K562 (cell line): ENCODE results near the gene DGCR6. TPM values are rescaled to one million over a fixed set of nuclear protein-coding genes. Genes with fewer than 3 reads are reported as not detected.
"Not testable (repeated sequence)": the region's sequence is repeated elsewhere in the genome, so short reads cannot be mapped to it uniquely, and the experiment has no call there.

Source experiments
- ATAC-seq: fragments of 200-7000 bp; cut with Tn5 transposase; 3 replicates; pipeline ENCODE4 v1.9.1; 2020; ENCODE audit warnings: moderate library complexity
- BruUV-seq: library from RNA; stranded (reverse); fragments of 400-500 nt; replicated peaks from 2 replicates; lab custom pipeline; 2021; lab: Mats Ljungman, UMichigan
- CTCF ChIA-PET: fragments of 300-600 bp; formaldehyde crosslinking; extraction: SDS; loops from one replicate; lab custom pipeline; 2021; ENCODE audit warnings: low intra/inter-chr PET ratio; lab: Yijun Ruan, JAX
- POLR2A ChIA-PET: fragments of 300-600, 350-650 bp; sonication (Branson Sonifier 250); formaldehyde crosslinking; extraction: SDS; loops from one replicate; lab custom pipeline; 2021; ENCODE audit warnings: antibody characterized with exemption, inconsistent platforms; lab: Yijun Ruan, JAX
- DNase-seq, 4 experiments: peaks; one replicate each; pipeline versions ENCODE4 v3.0.0 to v3.0.0-alpha.2; 2011 to 2018; ENCODE audit warnings: low spot score in 3 of 4, mixed read lengths in 3 of 4; ENCODE audit errors: extremely low read depth in 1 of 4
- FAIRE-seq: peaks from 2 replicates; lab custom pipeline; 2011; peaks lifted over from hg19 to GRCh38; lab: Jason Lieb, UNC
- H2AFZ ChIP-seq: 2 replicates; pipeline ENCODE4 v1.6.0; 2011; ENCODE audit warnings: low read depth, low read length, control low read depth, inconsistent platforms
- H3K27ac ChIP-seq: fragments of 200-600 bp; 3 replicates; pipeline ENCODE4 v1.8.0; 2011; ENCODE audit warnings: low read depth, mild to moderate bottlenecking, control low read depth, inconsistent platforms, low read length, moderate library complexity, mixed read lengths; ENCODE audit errors: extremely low read depth
- H3K27me3 ChIP-seq, 2 experiments: fragments of 300-600 bp in 1 of 2; 2 replicates in 1 of 2; 3 replicates in 1 of 2; pipeline versions ENCODE4 v1.6.0 to v1.8.0; 2011; ENCODE audit warnings: inconsistent platforms in 2 of 2, low read length in 2 of 2, mild to moderate bottlenecking in 1 of 2, mixed read lengths in 1 of 2, moderate library complexity in 1 of 2; ENCODE audit not compliant: control insufficient read depth in 2 of 2, insufficient read depth in 2 of 2
- H3K36me3 ChIP-seq: fragments of 300-600 bp; 3 replicates; pipeline ENCODE4 v1.8.0; 2011; ENCODE audit warnings: mild to moderate bottlenecking, low read length, inconsistent platforms; ENCODE audit not compliant: control insufficient read depth, insufficient read depth
- H3K4me1 ChIP-seq, 2 experiments: fragments of 200-600 bp in 1 of 2; replicated peaks in 1 of 2; 2 replicates in 1 of 2; 3 replicates in 1 of 2; pipeline versions ENCODE4 v1.5.1 to v1.8.0; 2011; ENCODE audit warnings: inconsistent platforms in 2 of 2, low read length in 2 of 2, mild to moderate bottlenecking in 1 of 2, mixed read lengths in 1 of 2, moderate library complexity in 1 of 2; ENCODE audit not compliant: control insufficient read depth in 2 of 2, insufficient read depth in 2 of 2
- H3K4me2 ChIP-seq: 2 replicates; pipeline ENCODE4 v1.6.1; 2011; ENCODE audit warnings: low read length, control low read depth, inconsistent platforms, mixed read lengths; ENCODE audit not compliant: insufficient read depth
- H3K4me3 ChIP-seq: fragments of 200-600 bp; sonication (generic), shearing (Covaris generic); 2 replicates; pipeline ENCODE4 v1.5.1; 2016; ENCODE audit warnings: control low read depth, inconsistent platforms
- H3K79me2 ChIP-seq: fragments of 200-600 bp; 3 replicates; pipeline ENCODE4 v1.8.0; 2011; ENCODE audit warnings: low read length, inconsistent platforms; ENCODE audit not compliant: control insufficient read depth, insufficient read depth
- H3K9ac ChIP-seq, 2 experiments: 2 replicates each; pipeline versions ENCODE4 v1.6.0 to v1.6.1; 2011; ENCODE audit warnings: low read depth in 2 of 2, low read length in 2 of 2, control low read depth in 1 of 2, inconsistent platforms in 1 of 2, mild to moderate bottlenecking in 1 of 2, mixed read lengths in 1 of 2; ENCODE audit not compliant: insufficient read depth in 1 of 2
- H3K9me1 ChIP-seq: one replicate; pipeline ENCODE4 v1.6.0; 2011; ENCODE audit warnings: inconsistent platforms, mild to moderate bottlenecking, low read length, moderate library complexity; ENCODE audit not compliant: control insufficient read depth, insufficient read depth
- H3K9me3 ChIP-seq: replicated peaks from 2 replicates; pipeline ENCODE4 v1.5.1; 2011; ENCODE audit warnings: low read depth, low read length, inconsistent platforms; ENCODE audit not compliant: control insufficient read depth, insufficient read depth
- H4K20me1 ChIP-seq: replicated peaks from 2 replicates; pipeline ENCODE4 v1.6.1; 2011; ENCODE audit warnings: low read length, inconsistent platforms, mixed read lengths; ENCODE audit not compliant: control insufficient read depth, insufficient read depth
- NFIC ChIP-seq: fragments of 450-650 bp; IDR thresholded peaks from 2 replicates; pipeline ENCODE4 v1.6.1; 2017; ENCODE audit warnings: mild to moderate bottlenecking, inconsistent platforms
- WGBS: fragments of 100-300 bp; shearing (Covaris generic); methylation state at CpG from one replicate; pipeline ENCODE4 v1.1.6; 2016; ENCODE audit warnings: low coverage, mixed read lengths; ENCODE audit not compliant: insufficient coverage; ENCODE audit errors: missing lambda C conversion rate; 5-methylcytosine and 5-hydroxymethylcytosine counted together
- in situ Hi-C: fragments of 300-500 bp; cut with MboI; formaldehyde crosslinking; loops from 4 replicates; pipeline ENCODE4 v1.15.0; 2018; ENCODE audit warnings: inconsistent platforms, mixed read lengths
- intact Hi-C: fragments of 100-400 bp; cut with micrococcal nuclease; formaldehyde crosslinking; loops from 2 replicates; pipeline ENCODE4 v1.14.2; 2022
- polyA plus RNA-seq, 8 experiments: library from polyadenylated mRNA; depleted of rRNA in 4 of 8; stranded (reverse) in 5 of 8; unstranded in 3 of 8; fragments of >200 nt; fragmentation: Nextera tagmentation in 2 of 8; fragmentation: Illumina TruSeq in 1 of 8; extraction: Ambion mirVana in 2 of 8; extraction: Trizol in 1 of 8; gene quantifications; 2 replicates each; pipeline versions ENCODE4 v1.2.1 to v1.2.3, GENCODE V29; 2011 to 2014; ENCODE audit warnings: inconsistent platforms in 1 of 8, missing spikeins in 1 of 8
- total RNA-seq, 7 experiments: library from RNA; depleted of rRNA in 6 of 7; stranded (reverse); fragments of >200 nt in 6 of 7; fragmentation: Illumina TruSeq in 2 of 7; extraction: Trizol in 2 of 7; gene quantifications; 2 replicates each; pipeline versions ENCODE4 v1.2.1 to v1.2.3, GENCODE V29; 2011 to 2021; ENCODE audit warnings: low replicate concordance in 1 of 7

DGCR6 gene
- total and polyA plus RNA-seq, 9 of the 15 experiments (the other 6 are each of a cell fraction or from before 2014, with no cell fraction given) = 0.32 to 2.4 (median 1.7) TPM; not detected in 1

DNA sequence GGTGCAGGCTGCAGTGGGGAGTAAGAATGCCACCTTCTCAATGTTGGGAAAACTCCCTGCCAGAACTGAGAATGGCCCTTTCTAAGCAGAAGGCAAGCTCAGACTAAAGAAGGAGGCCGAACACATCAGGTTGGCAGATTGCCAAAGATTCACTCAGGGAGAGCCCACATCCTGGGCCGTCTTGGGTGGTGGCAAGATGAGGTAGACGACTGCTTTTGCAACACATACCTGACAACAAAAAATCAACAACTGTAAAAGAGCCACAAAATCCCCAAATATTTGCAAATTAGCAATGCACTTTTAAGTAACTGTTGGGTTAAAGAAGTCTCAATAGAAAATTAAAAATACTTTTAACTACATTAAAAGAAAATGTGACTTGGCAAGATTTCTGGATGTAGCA lies 24.9 kb upstream of the DGCR6 start:
- H3K4me3 ChIP-seq, FAIRE-seq, POLR2A ChIA-PET, H4K20me1 ChIP-seq, H3K36me3 ChIP-seq, BruUV-seq, H3K4me1 ChIP-seq, DNase-seq, intact Hi-C loops, ATAC-seq, H2AFZ ChIP-seq, CTCF ChIA-PET, H3K9ac ChIP-seq, H3K27ac ChIP-seq, H3K9me3 ChIP-seq, H3K4me2 ChIP-seq, H3K27me3 ChIP-seq, H3K79me2 ChIP-seq, H3K9me1 ChIP-seq: not testable (repeated sequence)
- no CpG with 5 or more reads among the region's 3 CpGs for WGBS
- TF ChIP-seq NFIC = peak; percentile 55
- in situ Hi-C loops = loop anchor here (25.0 kb wide), 1 partner anchor 719 kb away; the partner anchor contains the start of gene USP18

DNA sequence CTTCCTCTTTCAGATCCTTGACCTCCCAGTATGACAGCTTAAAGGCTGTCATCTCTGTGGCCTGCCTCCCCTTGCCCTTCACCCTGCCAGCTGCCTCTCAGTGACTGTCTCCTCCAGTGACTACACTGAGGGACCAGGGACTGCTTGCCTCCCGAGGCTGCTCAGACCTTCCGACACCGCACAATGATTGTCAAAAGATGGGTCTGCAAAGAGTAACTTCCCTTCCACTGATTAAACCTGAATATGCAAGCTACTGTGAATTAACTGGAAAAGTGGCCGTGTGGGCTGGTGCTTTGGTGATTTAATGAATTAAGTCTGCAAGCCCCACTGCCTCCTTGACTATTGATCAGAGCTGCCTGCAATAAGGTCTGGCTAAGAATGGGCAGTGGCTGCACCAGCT lies 21.7 kb upstream of the DGCR6 start:
- 6% methylated on average over 4 of the region's 4 CpGs for WGBS
- H3K27me3 ChIP-seq, H3K9ac ChIP-seq, BruUV-seq, ATAC-seq, H3K9me3 ChIP-seq, H3K4me1 ChIP-seq, H3K27ac ChIP-seq, DNase-seq, H3K36me3 ChIP-seq, H3K9me1 ChIP-seq, intact Hi-C loops, CTCF ChIA-PET, H3K79me2 ChIP-seq, H2AFZ ChIP-seq, H3K4me3 ChIP-seq, POLR2A ChIA-PET, FAIRE-seq, H4K20me1 ChIP-seq, H3K4me2 ChIP-seq: not testable (repeated sequence)
- in situ Hi-C loops = loop anchor here (25.0 kb wide), 1 partner anchor 722 kb away; the partner anchor contains the start of gene USP18
